IMR-90 (cell line): ENCODE results near the gene ZRANB3. TPM values are rescaled to one million over a fixed set of nuclear protein-coding genes. Genes with fewer than 3 reads are reported as not detected.

Experiments
- ATAC-seq: fragments of 200-7000 bp; cut with Tn5 transposase; 2 replicates; pipeline ENCODE4 v1.9.1; 2020; ENCODE audit warnings: low read depth, mild to moderate bottlenecking, moderate library complexity
- BruUV-seq: library from RNA; stranded (reverse); fragments of 400-500 nt; replicated peaks from 2 replicates; lab custom pipeline; 2021; lab: Mats Ljungman, UMichigan
- CTCF ChIA-PET: fragments of 300-600 bp; formaldehyde crosslinking; extraction: SDS; loops from one replicate; lab custom pipeline; 2021; ENCODE audit warnings: antibody characterized with exemption; lab: Yijun Ruan, JAX
- POLR2A ChIA-PET: fragments of 300-600 bp; sonication (Branson Sonifier 250); formaldehyde crosslinking; loops from one replicate; lab custom pipeline; 2022; ENCODE audit warnings: antibody characterized with exemption; ENCODE audit not compliant: unreplicated experiment; lab: Charles Lee
- DNase-seq: peaks from one replicate; pipeline ENCODE4 v3.0.0; 2013
- H2AFZ ChIP-seq: replicated peaks from 2 replicates; pipeline ENCODE3; 2013; ENCODE audit warnings: low read length, mild to moderate bottlenecking; ENCODE audit not compliant: poor library complexity
- H2AK5ac ChIP-seq: 2 replicates; pipeline ENCODE4 v1.6.1; 2013; ENCODE audit warnings: low read depth, low read length, inconsistent platforms
- H2AK9ac ChIP-seq: replicated peaks from 2 replicates; pipeline ENCODE3; 2013; ENCODE audit warnings: mild to moderate bottlenecking, low read depth, low read length, moderate library complexity; ENCODE audit not compliant: poor library complexity
- H2BK120ac ChIP-seq: 2 replicates; pipeline ENCODE4 v1.6.1; 2013; ENCODE audit warnings: low read depth, low read length, inconsistent platforms
- H2BK15ac ChIP-seq: 3 replicates; pipeline ENCODE4 v1.6.1; 2013; ENCODE audit warnings: low read depth, low read length, inconsistent platforms
- H2BK20ac ChIP-seq: 2 replicates; pipeline ENCODE4 v1.6.1; 2013; ENCODE audit warnings: low read depth, mild to moderate bottlenecking, inconsistent platforms, low read length, moderate library complexity
- H2BK5ac ChIP-seq: 2 replicates; pipeline ENCODE4 v1.6.1; 2013; ENCODE audit warnings: mild to moderate bottlenecking, low read depth, low read length, inconsistent platforms; ENCODE audit not compliant: poor library complexity, severe bottlenecking
- H3K14ac ChIP-seq: replicated peaks from 2 replicates; pipeline ENCODE4 v1.6.1; 2013; ENCODE audit warnings: low read depth, low read length, inconsistent platforms
- H3K18ac ChIP-seq: 2 replicates; pipeline ENCODE4 v1.6.1; 2013; ENCODE audit warnings: low read depth, low read length, control low read depth
- H3K23ac ChIP-seq: 2 replicates; pipeline ENCODE4 v1.6.1; 2013; ENCODE audit warnings: low read depth, low read length, inconsistent platforms
- H3K27ac ChIP-seq: 2 replicates; pipeline ENCODE4 v1.5.1; 2013; ENCODE audit warnings: mild to moderate bottlenecking, control low read depth, low read length; ENCODE audit not compliant: insufficient read depth
- H3K27me3 ChIP-seq: 2 replicates; pipeline ENCODE4 v1.6.1; 2013; ENCODE audit warnings: low read length; ENCODE audit not compliant: control insufficient read depth, insufficient read depth
- H3K36me3 ChIP-seq: 2 replicates; pipeline ENCODE4 v1.6.1; 2013; ENCODE audit warnings: low read length, mixed read lengths; ENCODE audit not compliant: control insufficient read depth, insufficient read depth
- H3K4ac ChIP-seq: 2 replicates; pipeline ENCODE4 v1.6.1; 2013; ENCODE audit warnings: low read depth, low read length, inconsistent platforms
- H3K4me1 ChIP-seq: 2 replicates; pipeline ENCODE4 v1.6.1; 2013; ENCODE audit warnings: low read length, mixed read lengths; ENCODE audit not compliant: control insufficient read depth, insufficient read depth
- H3K4me2 ChIP-seq: 2 replicates; pipeline ENCODE4 v1.6.1; 2013; ENCODE audit warnings: low read depth, mild to moderate bottlenecking, control low read depth, low read length, moderate library complexity
- H3K4me3 ChIP-seq: 2 replicates; pipeline ENCODE4 v1.5.1; 2013; ENCODE audit warnings: low read depth, mild to moderate bottlenecking, control low read depth, low read length, moderate library complexity; ENCODE audit not compliant: insufficient read depth
- H3K56ac ChIP-seq: 2 replicates; pipeline ENCODE4 v1.6.1; 2013; ENCODE audit warnings: low read length, inconsistent platforms; ENCODE audit not compliant: insufficient read depth; ENCODE audit errors: extremely low read depth
- H3K79me1 ChIP-seq, 2 experiments: 2 replicates each; pipeline ENCODE4 v1.6.1; 2013; ENCODE audit warnings: low read length in 2 of 2, inconsistent platforms in 1 of 2, low read depth in 1 of 2
- H3K9ac ChIP-seq: 2 replicates; pipeline ENCODE4 v1.6.1; 2013; ENCODE audit warnings: low read depth, low read length, control low read depth
- H3K9me1 ChIP-seq: 2 replicates; pipeline ENCODE4 v1.6.1; 2013; ENCODE audit warnings: low read length, inconsistent platforms; ENCODE audit not compliant: insufficient read depth
- H3K9me3 ChIP-seq: 2 replicates; pipeline ENCODE4 v1.6.1; 2013; ENCODE audit warnings: low read length; ENCODE audit not compliant: control insufficient read depth, insufficient read depth
- H4K20me1 ChIP-seq: 2 replicates; pipeline ENCODE4 v1.6.1; 2013; ENCODE audit warnings: low read length, inconsistent platforms; ENCODE audit not compliant: insufficient read depth
- H4K5ac ChIP-seq: 2 replicates; pipeline ENCODE4 v1.6.1; 2013; ENCODE audit warnings: mild to moderate bottlenecking, low read depth, low read length, control low read depth
- H4K8ac ChIP-seq, 2 experiments: 2 replicates each; pipeline ENCODE4 v1.6.1; 2013; ENCODE audit warnings: low read depth in 2 of 2, low read length in 2 of 2, control low read depth in 1 of 2, inconsistent platforms in 1 of 2
- H4K91ac ChIP-seq: 2 replicates; pipeline ENCODE4 v1.6.1; 2013; ENCODE audit warnings: low read depth, low read length, inconsistent platforms; ENCODE audit not compliant: insufficient read depth
- BHLHE40 ChIP-seq: fragments of 150-350 bp; IDR thresholded peaks from 2 replicates; pipeline ENCODE4 v1.6.1; 2016; ENCODE audit warnings: mild to moderate bottlenecking, low read depth, low read length
- MAFK ChIP-seq: IDR thresholded peaks from 2 replicates; pipeline ENCODE4 v1.6.1; 2012; ENCODE audit warnings: low read depth, low read length, improper control_type of control experiment
- MAZ ChIP-seq: IDR thresholded peaks from 2 replicates; pipeline ENCODE4 v1.6.1; 2012; ENCODE audit warnings: low read depth, mild to moderate bottlenecking, low read length, improper control_type of control experiment, moderate library complexity, borderline replicate concordance
- MXI1 ChIP-seq: IDR thresholded peaks from 2 replicates; pipeline ENCODE4 v1.6.1; 2012; ENCODE audit warnings: low read depth, mild to moderate bottlenecking, low read length, moderate library complexity, borderline replicate concordance
- POLR2A ChIP-seq: IDR thresholded peaks from 2 replicates; pipeline ENCODE4 v1.6.1; 2012; ENCODE audit warnings: mild to moderate bottlenecking, low read depth, low read length
- RCOR1 ChIP-seq: IDR thresholded peaks from 2 replicates; pipeline ENCODE4 v1.6.1; 2012; ENCODE audit warnings: mild to moderate bottlenecking, low read length, improper control_type of control experiment; ENCODE audit not compliant: insufficient replicate concordance
- RFX5 ChIP-seq: IDR thresholded peaks from 2 replicates; pipeline ENCODE4 v1.8.0; 2012; ENCODE audit warnings: low read depth, mild to moderate bottlenecking, low read length, moderate library complexity
- SMC3 ChIP-seq: fragments of 150-350 bp; IDR thresholded peaks from 2 replicates; pipeline ENCODE4 v1.6.1; 2016; ENCODE audit warnings: low read depth, mild to moderate bottlenecking, antibody characterized with exemption, low read length, moderate library complexity
- WGBS, 2 experiments: methylation state at CpG; one replicate each; pipeline versions ENCODE4 v1.1.5 to v1.1.7; 2013; ENCODE audit warnings: missing lambda C conversion rate in 2 of 2; ENCODE audit not compliant: insufficient read length in 1 of 2; ENCODE audit errors: extremely low coverage in 2 of 2; 5-methylcytosine and 5-hydroxymethylcytosine counted together
- dilution Hi-C: fragments of 300-500 bp; cut with HindIII; formaldehyde crosslinking; loops from one replicate; pipeline ENCODE4 v1.14.3; 2018; ENCODE audit warnings: low sequenced_read_pairs; ENCODE audit not compliant: unreplicated experiment
- in situ Hi-C: fragments of 300-500 bp; cut with MboI; formaldehyde crosslinking; loops from 3 replicates; pipeline ENCODE4 v1.14.3; 2019; ENCODE audit warnings: low sequenced_read_pairs, inconsistent platforms, mixed read lengths
- intact Hi-C: fragments of 100-400 bp; cut with micrococcal nuclease; formaldehyde crosslinking; loops from 2 replicates; pipeline ENCODE4 v1.10.0; 2022
- polyA plus RNA-seq, 3 experiments: library from polyadenylated mRNA; depleted of rRNA; stranded (reverse); fragments of >200 nt; gene quantifications; 2 replicates each; pipeline ENCODE4 v1.2.3, GENCODE V29; 2012; ENCODE audit warnings: low replicate concordance in 1 of 3
- total RNA-seq: library from RNA; depleted of rRNA; stranded (reverse); fragments of >200 nt; gene quantifications from 2 replicates; pipeline ENCODE4 v1.2.3, GENCODE V29; 2012
- TF ChIP-seq, protein P1 (sequence below): conservative IDR thresholded peaks from 2 replicates; pipeline ENCODE4 v1.5.1; 2012; ENCODE audit warnings: mild to moderate bottlenecking, low read depth, low read length, improper control_type of control experiment
- TF ChIP-seq, protein P2 (sequence below): fragments of 150-350 bp; IDR thresholded peaks from 2 replicates; pipeline ENCODE4 v1.6.1; 2016; ENCODE audit warnings: low read depth, mild to moderate bottlenecking, low read length, moderate library complexity, borderline replicate concordance
- TF ChIP-seq, protein P3 (sequence below): fragments of 150-350 bp; IDR thresholded peaks from 2 replicates; pipeline ENCODE4 v1.6.1; 2017; ENCODE audit warnings: mild to moderate bottlenecking, antibody characterized with exemption, low read length, low read depth

ZRANB3 gene
- total and polyA plus RNA-seq, 2 of the 4 experiments (the other 2 are of a cell fraction): 3.4 to 9.3 TPM

DNA sequence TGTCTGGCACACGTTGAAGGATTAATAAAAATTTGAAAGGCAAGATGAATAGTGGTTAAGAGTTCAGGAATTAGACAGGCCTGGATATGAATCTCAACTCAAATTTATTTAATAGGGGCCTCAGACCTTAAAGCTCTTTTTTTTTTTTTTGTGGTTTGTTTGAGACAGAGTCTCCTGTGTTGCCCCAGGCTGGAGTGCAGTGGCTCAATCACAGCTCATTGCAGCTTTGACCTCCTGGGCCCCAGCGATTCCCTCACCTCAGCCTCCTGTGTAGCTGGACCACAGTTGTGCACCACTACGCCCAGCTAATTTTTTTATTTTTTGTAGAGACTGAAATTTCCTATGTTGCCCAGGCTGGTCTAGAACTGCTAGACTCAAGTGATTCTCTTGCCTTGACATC lies 3.0 kb downstream of the ZRANB3 start (continued):
- TF ChIP-seq, protein P1, sequence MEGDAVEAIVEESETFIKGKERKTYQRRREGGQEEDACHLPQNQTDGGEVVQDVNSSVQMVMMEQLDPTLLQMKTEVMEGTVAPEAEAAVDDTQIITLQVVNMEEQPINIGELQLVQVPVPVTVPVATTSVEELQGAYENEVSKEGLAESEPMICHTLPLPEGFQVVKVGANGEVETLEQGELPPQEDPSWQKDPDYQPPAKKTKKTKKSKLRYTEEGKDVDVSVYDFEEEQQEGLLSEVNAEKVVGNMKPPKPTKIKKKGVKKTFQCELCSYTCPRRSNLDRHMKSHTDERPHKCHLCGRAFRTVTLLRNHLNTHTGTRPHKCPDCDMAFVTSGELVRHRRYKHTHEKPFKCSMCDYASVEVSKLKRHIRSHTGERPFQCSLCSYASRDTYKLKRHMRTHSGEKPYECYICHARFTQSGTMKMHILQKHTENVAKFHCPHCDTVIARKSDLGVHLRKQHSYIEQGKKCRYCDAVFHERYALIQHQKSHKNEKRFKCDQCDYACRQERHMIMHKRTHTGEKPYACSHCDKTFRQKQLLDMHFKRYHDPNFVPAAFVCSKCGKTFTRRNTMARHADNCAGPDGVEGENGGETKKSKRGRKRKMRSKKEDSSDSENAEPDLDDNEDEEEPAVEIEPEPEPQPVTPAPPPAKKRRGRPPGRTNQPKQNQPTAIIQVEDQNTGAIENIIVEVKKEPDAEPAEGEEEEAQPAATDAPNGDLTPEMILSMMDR: no peak
- TF ChIP-seq POLR2A (no peak), SMC3 (no peak), RCOR1 (no peak)

DNA sequence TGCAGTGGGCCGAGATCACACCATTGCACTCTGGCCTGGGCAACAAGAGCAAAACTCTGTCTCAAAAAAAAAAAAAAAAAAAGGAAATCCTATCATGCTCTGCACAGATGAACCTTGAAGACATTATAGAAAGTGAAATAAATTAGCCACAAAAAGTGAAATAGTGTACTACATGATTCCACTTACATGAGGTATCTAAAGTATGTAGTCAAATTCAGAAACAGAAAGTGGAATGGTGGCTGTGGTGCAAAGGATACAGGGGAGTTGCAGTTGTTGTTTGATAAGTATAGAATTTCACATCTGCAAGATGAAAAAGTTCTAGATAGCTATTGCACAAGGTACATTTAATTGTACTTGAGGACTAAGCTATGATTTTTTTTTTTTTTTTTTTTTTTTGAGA lies 5.2 kb downstream of the ZRANB3 start:
- Histone ChIP-seq H3K79me1 (peaks cover 10 to 17% of the 10 kb centered on the region in 2 experiments; a peak in 3 of 4 replicates), H3K27ac (no peak overlapping the region), H3K4me1 (no peaks in the 10 kb centered on the region), H2AK5ac (no peak overlapping the region), H3K27me3 (no peaks in the 10 kb centered on the region), H3K9me3 (no peaks in the 10 kb centered on the region), H2BK120ac (no peak overlapping the region), H3K18ac (no peak overlapping the region), H3K4me3 (no peak overlapping the region), H4K8ac (no peak overlapping the region), H3K4me2 (no peak overlapping the region), H2BK20ac (no peak overlapping the region), H4K5ac (no peak overlapping the region), H2BK15ac (no peak overlapping the region), H3K56ac (no peak overlapping the region), H2BK5ac (no peak overlapping the region), H3K9ac (no peak overlapping the region), H3K14ac (no peak overlapping the region), H4K91ac (no peak overlapping the region), H2AFZ (no peak overlapping the region), H2AK9ac (no peak overlapping the region), H4K20me1 (no peaks in the 10 kb centered on the region), H3K4ac (no peak overlapping the region), H3K36me3 (no peaks in the 10 kb centered on the region), H3K9me1 (peaks cover 3% of the 10 kb centered on the region; the same call in 1 of the 2 replicates), H3K23ac (no peak overlapping the region)
- BruUV-seq: no TSS peak
- in situ Hi-C loops: no loop called here
- ChIA-PET CTCF (no interaction called here), POLR2A (no interaction called here)
- dilution Hi-C loops: no loop called here
- no peak for DNase-seq
- WGBS, 2 experiments: no CpG with 5 or more reads among the region's 1 CpG
- ATAC-seq: no peak
- intact Hi-C loops: no loop called here
- TF ChIP-seq, protein P1: no peak
- TF ChIP-seq MXI1 (no peak), BHLHE40 (no peak), MAZ (no peak), RFX5 (no peak), MAFK (no peak)
- TF ChIP-seq, protein P2, sequence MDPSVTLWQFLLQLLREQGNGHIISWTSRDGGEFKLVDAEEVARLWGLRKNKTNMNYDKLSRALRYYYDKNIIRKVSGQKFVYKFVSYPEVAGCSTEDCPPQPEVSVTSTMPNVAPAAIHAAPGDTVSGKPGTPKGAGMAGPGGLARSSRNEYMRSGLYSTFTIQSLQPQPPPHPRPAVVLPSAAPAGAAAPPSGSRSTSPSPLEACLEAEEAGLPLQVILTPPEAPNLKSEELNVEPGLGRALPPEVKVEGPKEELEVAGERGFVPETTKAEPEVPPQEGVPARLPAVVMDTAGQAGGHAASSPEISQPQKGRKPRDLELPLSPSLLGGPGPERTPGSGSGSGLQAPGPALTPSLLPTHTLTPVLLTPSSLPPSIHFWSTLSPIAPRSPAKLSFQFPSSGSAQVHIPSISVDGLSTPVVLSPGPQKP: no peak
- TF ChIP-seq, protein P3, sequence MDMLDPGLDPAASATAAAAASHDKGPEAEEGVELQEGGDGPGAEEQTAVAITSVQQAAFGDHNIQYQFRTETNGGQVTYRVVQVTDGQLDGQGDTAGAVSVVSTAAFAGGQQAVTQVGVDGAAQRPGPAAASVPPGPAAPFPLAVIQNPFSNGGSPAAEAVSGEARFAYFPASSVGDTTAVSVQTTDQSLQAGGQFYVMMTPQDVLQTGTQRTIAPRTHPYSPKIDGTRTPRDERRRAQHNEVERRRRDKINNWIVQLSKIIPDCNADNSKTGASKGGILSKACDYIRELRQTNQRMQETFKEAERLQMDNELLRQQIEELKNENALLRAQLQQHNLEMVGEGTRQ: no peak
